GM19397 (cell line): ENCODE measurements around the gene GNPTG.
"Not testable (repeated sequence)": the region's sequence is repeated elsewhere in the genome, so short reads cannot be mapped to it uniquely, and the experiment has no call there.

Experiments used
- ATAC-seq: cut with Tn5 transposase; IDR thresholded peaks from one replicate; pipeline ENCODE4 v1.9.1; 2021; ENCODE audit warnings: mild to moderate bottlenecking, moderate library complexity; ENCODE audit not compliant: unreplicated experiment

The GNPTG gene

GRCh38 chr16:1318268-1318545, 33.5 kb upstream of the GNPTG start:
- ATAC-seq = no peak

GRCh38 chr16:1319041-1319440, 32.7 kb upstream of the GNPTG start:
- no peak for ATAC-seq

GRCh38 chr16:1320097-1320496, 31.6 kb upstream of the GNPTG start:
- ATAC-seq = no peak

GRCh38 chr16:1320658-1321240, 31.0 kb upstream of the GNPTG start:
- no peak for ATAC-seq

- no peak for ATAC-seq
Observed at GRCh38 chr16:1322407-1322806, 29.3 kb upstream of the GNPTG start.

GRCh38 chr16:1323296-1324239, 28.2 kb upstream of the GNPTG start:
- ATAC-seq = no peak

- ATAC-seq = no peak
Observed at GRCh38 chr16:1324286-1324826, 27.4 kb upstream of the GNPTG start.

- no peak for ATAC-seq
Observed at GRCh38 chr16:1325261-1325660, 26.5 kb upstream of the GNPTG start.

- no peak for ATAC-seq
Observed at GRCh38 chr16:1325673-1326371, 25.9 kb upstream of the GNPTG start.

GRCh38 chr16:1326391-1326790, 25.3 kb upstream of the GNPTG start:
- ATAC-seq = no peak

- no peak for ATAC-seq
Observed at GRCh38 chr16:1326946-1327618, 24.6 kb upstream of the GNPTG start.

- ATAC-seq = no peak
Observed at GRCh38 chr16:1327619-1327947, 24.1 kb upstream of the GNPTG start.

- not testable (repeated sequence) for ATAC-seq
Observed at GRCh38 chr16:1328136-1328535, 23.6 kb upstream of the GNPTG start.

- not testable (repeated sequence) for ATAC-seq
Observed at GRCh38 chr16:1328961-1329360, 22.8 kb upstream of the GNPTG start.

GRCh38 chr16:1330260-1330914, 21.3 kb upstream of the GNPTG start:
- no peak for ATAC-seq

- no peak for ATAC-seq
Observed at GRCh38 chr16:1330931-1331711, 20.6 kb upstream of the GNPTG start.

- peak; percentile 49 for ATAC-seq
Observed at GRCh38 chr16:1331712-1332617, 19.8 kb upstream of the GNPTG start.

- no peak for ATAC-seq
Observed at GRCh38 chr16:1332618-1333148, 19.0 kb upstream of the GNPTG start.
